WTC11 (cell line): ENCODE measurements around the gene MFNG.

Source experiments
- CTCF ChIP-seq: fragments of 200-600 bp; IDR thresholded peaks from 2 replicates; pipeline ENCODE4 v1.8.0; 2022; ENCODE audit warnings: antibody characterized with exemption
- FOXJ3 ChIP-seq: sonication (generic); formaldehyde crosslinking; IDR thresholded peaks from 2 replicates; pipeline ENCODE4 v1.9.0; 2021; ENCODE audit warnings: missing genetic modification reagents, mild to moderate bottlenecking, borderline replicate concordance
- JAZF1 ChIP-seq: fragments of 250-450 bp; sonication (Bioruptor Pico); IDR thresholded peaks from 2 replicates; pipeline ENCODE4 v1.9.0; 2021; ENCODE audit warnings: moderate library complexity, mild to moderate bottlenecking, inconsistent platforms
- MAX ChIP-seq: sonication (generic); formaldehyde crosslinking; IDR thresholded peaks from 2 replicates; pipeline ENCODE4 v1.8.0; 2022; ENCODE audit warnings: mild to moderate bottlenecking, missing genetic modification reagents
- MLX ChIP-seq: sonication (generic); formaldehyde crosslinking; IDR thresholded peaks from 2 replicates; pipeline ENCODE4 v1.8.1; 2023; ENCODE audit warnings: mild to moderate bottlenecking, missing genetic modification reagents, moderate library complexity
- NFE2L1 ChIP-seq: sonication (generic); formaldehyde crosslinking; IDR thresholded peaks from 2 replicates; pipeline ENCODE4 v1.8.1; 2023; ENCODE audit warnings: missing genetic modification reagents
- ZBTB21 ChIP-seq: sonication (generic); formaldehyde crosslinking; IDR thresholded peaks from 2 replicates; pipeline ENCODE4 v1.8.1; 2023; ENCODE audit warnings: mild to moderate bottlenecking, missing genetic modification reagents, borderline replicate concordance
- ZMAT4 ChIP-seq: fragments of 250-450 bp; sonication (Bioruptor Pico); IDR thresholded peaks from 2 replicates; pipeline ENCODE4 v1.9.0; 2021; ENCODE audit warnings: mild to moderate bottlenecking
- TF ChIP-seq, protein P1 (sequence below): sonication (generic); formaldehyde crosslinking; IDR thresholded peaks from 2 replicates; pipeline ENCODE4 v1.8.0; 2023; ENCODE audit warnings: missing genetic modification reagents
- TF ChIP-seq, protein P2 (sequence below): sonication (generic); formaldehyde crosslinking; conservative IDR thresholded peaks from 2 replicates; pipeline ENCODE4 v1.8.1; 2022; ENCODE audit warnings: mild to moderate bottlenecking, missing genetic modification reagents
- TF ChIP-seq, protein P3 (sequence below): sonication (generic); formaldehyde crosslinking; IDR thresholded peaks from 2 replicates; pipeline ENCODE4 v1.8.1; 2023; ENCODE audit warnings: mild to moderate bottlenecking, moderate library complexity, missing genetic modification reagents
- TF ChIP-seq, protein P4 (sequence below): sonication (generic); formaldehyde crosslinking; IDR thresholded peaks from 2 replicates; pipeline ENCODE4 v1.8.1; 2022; ENCODE audit warnings: mild to moderate bottlenecking, missing genetic modification reagents, moderate library complexity, borderline replicate concordance

DNA sequence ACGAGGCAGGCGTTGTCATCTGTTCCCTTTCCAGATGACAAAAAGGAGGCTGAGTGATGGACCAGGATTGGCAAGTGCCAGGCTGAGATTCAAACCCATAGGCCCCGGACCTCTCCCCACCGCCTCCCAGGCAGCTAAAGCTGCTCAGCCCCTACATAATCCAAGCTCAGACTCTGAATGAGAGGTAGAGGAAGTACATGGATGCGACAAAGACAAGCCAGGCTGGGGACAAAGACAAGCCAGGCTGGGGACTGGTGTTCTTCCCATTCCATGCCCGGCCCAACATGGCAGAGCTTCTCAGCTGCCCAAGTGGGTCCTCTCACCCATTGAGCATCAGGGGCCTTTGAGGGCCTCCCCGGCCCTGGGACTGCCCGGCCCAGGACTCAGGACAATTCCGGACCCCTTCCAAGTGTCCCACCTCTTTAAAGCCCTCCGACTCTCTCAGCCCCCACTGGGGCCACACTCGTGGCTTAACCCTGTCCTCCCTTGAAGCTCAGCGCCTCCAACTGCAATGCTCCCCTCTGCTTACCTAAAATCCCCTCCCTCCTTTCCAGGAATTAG lies 4.8 kb downstream of the MFNG start:
- TF ChIP-seq, protein P1, sequence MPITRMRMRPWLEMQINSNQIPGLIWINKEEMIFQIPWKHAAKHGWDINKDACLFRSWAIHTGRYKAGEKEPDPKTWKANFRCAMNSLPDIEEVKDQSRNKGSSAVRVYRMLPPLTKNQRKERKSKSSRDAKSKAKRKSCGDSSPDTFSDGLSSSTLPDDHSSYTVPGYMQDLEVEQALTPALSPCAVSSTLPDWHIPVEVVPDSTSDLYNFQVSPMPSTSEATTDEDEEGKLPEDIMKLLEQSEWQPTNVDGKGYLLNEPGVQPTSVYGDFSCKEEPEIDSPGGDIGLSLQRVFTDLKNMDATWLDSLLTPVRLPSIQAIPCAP (CRISPR knock-in tag), result no peak
- TF ChIP-seq FOXJ3 (CRISPR knock-in tag) (no peak), MAX (CRISPR knock-in tag) (no peak), CTCF (no peak), ZMAT4 (CRISPR knock-in tag) (no peak), JAZF1 (CRISPR knock-in tag) (no peak), NFE2L1 (CRISPR knock-in tag) (no peak), MLX (CRISPR knock-in tag) (no peak), ZBTB21 (CRISPR knock-in tag) (no peak)
- TF ChIP-seq, protein P2, sequence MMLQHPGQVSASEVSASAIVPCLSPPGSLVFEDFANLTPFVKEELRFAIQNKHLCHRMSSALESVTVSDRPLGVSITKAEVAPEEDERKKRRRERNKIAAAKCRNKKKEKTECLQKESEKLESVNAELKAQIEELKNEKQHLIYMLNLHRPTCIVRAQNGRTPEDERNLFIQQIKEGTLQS (CRISPR knock-in tag), result no peak
- TF ChIP-seq, protein P3, sequence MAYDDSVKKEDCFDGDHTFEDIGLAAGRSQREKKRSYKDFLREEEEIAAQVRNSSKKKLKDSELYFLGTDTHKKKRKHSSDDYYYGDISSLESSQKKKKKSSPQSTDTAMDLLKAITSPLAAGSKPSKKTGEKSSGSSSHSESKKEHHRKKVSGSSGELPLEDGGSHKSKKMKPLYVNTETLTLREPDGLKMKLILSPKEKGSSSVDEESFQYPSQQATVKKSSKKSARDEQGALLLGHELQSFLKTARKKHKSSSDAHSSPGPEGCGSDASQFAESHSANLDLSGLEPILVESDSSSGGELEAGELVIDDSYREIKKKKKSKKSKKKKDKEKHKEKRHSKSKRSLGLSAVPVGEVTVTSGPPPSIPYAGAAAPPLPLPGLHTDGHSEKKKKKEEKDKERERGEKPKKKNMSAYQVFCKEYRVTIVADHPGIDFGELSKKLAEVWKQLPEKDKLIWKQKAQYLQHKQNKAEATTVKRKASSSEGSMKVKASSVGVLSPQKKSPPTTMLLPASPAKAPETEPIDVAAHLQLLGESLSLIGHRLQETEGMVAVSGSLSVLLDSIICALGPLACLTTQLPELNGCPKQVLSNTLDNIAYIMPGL (CRISPR knock-in tag), result no peak
- TF ChIP-seq, protein P4, sequence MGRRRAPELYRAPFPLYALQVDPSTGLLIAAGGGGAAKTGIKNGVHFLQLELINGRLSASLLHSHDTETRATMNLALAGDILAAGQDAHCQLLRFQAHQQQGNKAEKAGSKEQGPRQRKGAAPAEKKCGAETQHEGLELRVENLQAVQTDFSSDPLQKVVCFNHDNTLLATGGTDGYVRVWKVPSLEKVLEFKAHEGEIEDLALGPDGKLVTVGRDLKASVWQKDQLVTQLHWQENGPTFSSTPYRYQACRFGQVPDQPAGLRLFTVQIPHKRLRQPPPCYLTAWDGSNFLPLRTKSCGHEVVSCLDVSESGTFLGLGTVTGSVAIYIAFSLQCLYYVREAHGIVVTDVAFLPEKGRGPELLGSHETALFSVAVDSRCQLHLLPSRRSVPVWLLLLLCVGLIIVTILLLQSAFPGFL (CRISPR knock-in tag), result no peak
